Trophoblast cell (in vitro differentiated cells and primary cell): ENCODE results near the gene ADCY4.

Experiments used
- DNase-seq, 2 donors: peaks; one replicate each; pipeline ENCODE4 v3.0.0-alpha.2; 2016
- H2AFZ ChIP-seq: 2 replicates; pipeline ENCODE4 v1.6.1; 2013; ENCODE audit warnings: low read length, moderate library complexity, mild to moderate bottlenecking; ENCODE audit not compliant: insufficient read depth, poor library complexity
- H2AK5ac ChIP-seq: 2 replicates; pipeline ENCODE4 v1.6.1; 2013; ENCODE audit warnings: mild to moderate bottlenecking, low read length
- H2BK120ac ChIP-seq: 2 replicates; pipeline ENCODE4 v1.6.1; 2013; ENCODE audit warnings: low read length, mild to moderate bottlenecking, moderate library complexity; ENCODE audit not compliant: insufficient read depth, poor library complexity
- H2BK12ac ChIP-seq: 2 replicates; pipeline ENCODE4 v1.6.1; 2013; ENCODE audit warnings: mild to moderate bottlenecking, low read length, moderate library complexity
- H2BK5ac ChIP-seq: 2 replicates; pipeline ENCODE4 v1.6.1; 2013; ENCODE audit warnings: low read length, low read depth, moderate library complexity, mild to moderate bottlenecking; ENCODE audit not compliant: poor library complexity
- H3K14ac ChIP-seq: 2 replicates; pipeline ENCODE4 v1.6.1; 2013; ENCODE audit warnings: mild to moderate bottlenecking, low read length
- H3K18ac ChIP-seq: 2 replicates; pipeline ENCODE4 v1.6.1; 2013; ENCODE audit warnings: mild to moderate bottlenecking, low read length
- H3K23ac ChIP-seq: 2 replicates; pipeline ENCODE4 v1.6.1; 2013; ENCODE audit warnings: low read length
- H3K27ac ChIP-seq: 2 replicates; pipeline ENCODE4 v1.5.1; 2013; ENCODE audit warnings: low read depth, mild to moderate bottlenecking, inconsistent platforms, low read length, moderate library complexity
- H3K27me3 ChIP-seq: 2 replicates; pipeline ENCODE4 v1.6.1; 2013; ENCODE audit warnings: inconsistent platforms, mild to moderate bottlenecking, low read length, moderate library complexity; ENCODE audit not compliant: insufficient read depth
- H3K36me3 ChIP-seq, 2 experiments: 1 replicate in 1 of 2; 2 replicates in 1 of 2; pipeline ENCODE4 v1.6.1; 2013; ENCODE audit warnings: low read length in 2 of 2, mild to moderate bottlenecking in 2 of 2, moderate library complexity in 1 of 2; ENCODE audit not compliant: insufficient read depth in 2 of 2, control insufficient read depth in 1 of 2
- H3K4ac ChIP-seq: 2 replicates; pipeline ENCODE4 v1.6.1; 2013; ENCODE audit warnings: low read depth, mild to moderate bottlenecking, low read length, moderate library complexity
- H3K4me1 ChIP-seq, 2 experiments: 1 replicate in 1 of 2; 2 replicates in 1 of 2; pipeline ENCODE4 v1.6.1; 2013; ENCODE audit warnings: low read length in 2 of 2, mild to moderate bottlenecking in 2 of 2, moderate library complexity in 1 of 2; ENCODE audit not compliant: insufficient read depth in 2 of 2, control insufficient read depth in 1 of 2
- H3K4me2 ChIP-seq: 2 replicates; pipeline ENCODE4 v1.6.1; 2013; ENCODE audit warnings: inconsistent platforms, mild to moderate bottlenecking, low read length, moderate library complexity
- H3K4me3 ChIP-seq: 2 replicates; pipeline ENCODE4 v1.5.1; 2013; ENCODE audit warnings: mild to moderate bottlenecking, low read depth, low read length, inconsistent platforms
- H3K79me1 ChIP-seq: one replicate; pipeline ENCODE4 v1.6.1; 2013; ENCODE audit warnings: low read length
- H3K79me2 ChIP-seq: 2 replicates; pipeline ENCODE4 v1.6.1; 2013; ENCODE audit warnings: low read length, mild to moderate bottlenecking; ENCODE audit not compliant: control insufficient read depth, insufficient read depth, poor library complexity
- H3K9ac ChIP-seq: 2 replicates; pipeline ENCODE4 v1.6.1; 2013; ENCODE audit warnings: mild to moderate bottlenecking, low read length
- H3K9me3 ChIP-seq: 2 replicates; pipeline ENCODE4 v1.6.1; 2013; ENCODE audit warnings: low read depth, mild to moderate bottlenecking, control low read depth, inconsistent platforms, low read length; ENCODE audit not compliant: insufficient read depth
- H4K12ac ChIP-seq: 2 replicates; pipeline ENCODE4 v1.6.1; 2013; ENCODE audit warnings: low read depth, mild to moderate bottlenecking, low read length, moderate library complexity
- H4K8ac ChIP-seq: 2 replicates; pipeline ENCODE4 v1.6.1; 2013; ENCODE audit warnings: low read depth, mild to moderate bottlenecking, low read length, moderate library complexity
- H4K91ac ChIP-seq: one replicate; pipeline ENCODE4 v1.6.1; 2013; ENCODE audit warnings: low read depth, mild to moderate bottlenecking, low read length, moderate library complexity
- WGBS: extraction: QIAGEN DNeasy Blood & Tissue Kit; methylation state at CpG from one replicate; pipeline ENCODE4 v1.1.7; 2013; ENCODE audit warnings: missing lambda C conversion rate; ENCODE audit not compliant: insufficient read length, insufficient coverage; ENCODE audit errors: extremely low coverage; 5-methylcytosine and 5-hydroxymethylcytosine counted together

Gene ADCY4

GRCh38 chr14:24323341-24323740 lies 11.5 kb downstream of the ADCY4 start:
- DNase-seq: no peak
- H3K14ac ChIP-seq: no peak overlapping the region

GRCh38 chr14:24322672-24323071 lies 12.2 kb downstream of the ADCY4 start:
- H2BK120ac ChIP-seq: no peak overlapping the region
- H2AFZ ChIP-seq: no peak overlapping the region
- H3K18ac ChIP-seq: no peak overlapping the region
- no peaks in the 10 kb centered on the region for H3K27me3 ChIP-seq
- H3K4me2 ChIP-seq: no peak overlapping the region
- no peak overlapping the region for H2AK5ac ChIP-seq
- no peak overlapping the region for H3K4me3 ChIP-seq
- DNase-seq: no peak
- no peak overlapping the region for H4K12ac ChIP-seq
- H3K36me3 ChIP-seq: no peaks in the 10 kb centered on the region
- H3K79me2 ChIP-seq: no peaks in the 10 kb centered on the region
- H4K8ac ChIP-seq: no peak overlapping the region
- WGBS: no CpG with 5 or more reads among the region's 10 CpGs
- H3K27ac ChIP-seq: no peak overlapping the region
- H3K4ac ChIP-seq: no peak overlapping the region
- H3K79me1 ChIP-seq: peaks cover 2% of the 10 kb centered on the region
- no peak overlapping the region for H3K9ac ChIP-seq
- H2BK12ac ChIP-seq: no peak overlapping the region
- no peak overlapping the region for H3K23ac ChIP-seq
- no peak overlapping the region for H4K91ac ChIP-seq
- H3K14ac ChIP-seq: no peak overlapping the region
- H2BK5ac ChIP-seq: no peak overlapping the region
- H3K4me1 ChIP-seq: peaks cover 6 to 10% of the 10 kb centered on the region in 2 experiments
- H3K9me3 ChIP-seq: no peaks in the 10 kb centered on the region

More at GRCh38 chr14:24323341-24323740, 11.5 kb downstream of the ADCY4 start:
- Histone ChIP-seq H4K12ac (no peak overlapping the region), H3K36me3 (no peaks in the 10 kb centered on the region), H2BK12ac (no peak overlapping the region), H3K4me2 (no peak overlapping the region), H4K91ac (no peak overlapping the region), H3K27ac (no peak overlapping the region), H3K23ac (no peak overlapping the region), H3K79me2 (no peaks in the 10 kb centered on the region), H2BK120ac (no peak overlapping the region), H3K4ac (no peak overlapping the region), H3K4me3 (no peak overlapping the region), H3K18ac (no peak overlapping the region), H3K9me3 (no peaks in the 10 kb centered on the region), H2AK5ac (no peak overlapping the region), H4K8ac (no peak overlapping the region), H2AFZ (no peak overlapping the region), H3K79me1 (peaks cover 2% of the 10 kb centered on the region), H3K4me1 (peaks cover 6 to 10% of the 10 kb centered on the region in 2 experiments), H2BK5ac (no peak overlapping the region), H3K27me3 (no peaks in the 10 kb centered on the region), H3K9ac (no peak overlapping the region)
- no CpG with 5 or more reads among the region's 3 CpGs for WGBS

- no peak overlapping the region for H4K8ac ChIP-seq
Measured at GRCh38 chr14:24321212-24321975, 13.5 kb downstream of the ADCY4 start.

GRCh38 chr14:24317141-24317928 lies 17.5 kb downstream of the ADCY4 start:
- Histone ChIP-seq H3K4me1 (peaks cover 6 to 7% of the 10 kb centered on the region in 2 experiments), H3K36me3 (peaks cover 0 to 4% of the 10 kb centered on the region in 2 experiments), H2AK5ac (no peak overlapping the region), H4K91ac (no peak overlapping the region), H2AFZ (no peak overlapping the region), H3K27ac (no peak overlapping the region), H2BK120ac (no peak overlapping the region), H3K4ac (no peak overlapping the region), H3K4me2 (no peak overlapping the region), H3K79me1 (peaks cover 2% of the 10 kb centered on the region), H4K12ac (no peak overlapping the region), H3K4me3 (no peak overlapping the region), H3K14ac (no peak overlapping the region), H3K9me3 (no peaks in the 10 kb centered on the region), H2BK5ac (no peak overlapping the region), H3K23ac (no peak overlapping the region), H3K27me3 (no peaks in the 10 kb centered on the region), H2BK12ac (no peak overlapping the region), H3K18ac (no peak overlapping the region), H4K8ac (no peak overlapping the region), H3K79me2 (no peaks in the 10 kb centered on the region), H3K9ac (no peak overlapping the region)
- DNase-seq: no peak
- whole genome bisulfite sequencing: no CpG with 5 or more reads among the region's 3 CpGs

More at GRCh38 chr14:24321212-24321975, 13.5 kb downstream of the ADCY4 start:
- no peak overlapping the region for H3K23ac ChIP-seq
- WGBS: no CpG with 5 or more reads among the region's 14 CpGs
- no peak overlapping the region for H3K18ac ChIP-seq
- no peak overlapping the region for H2AFZ ChIP-seq
- no peak overlapping the region for H3K4me2 ChIP-seq
- H3K79me2 ChIP-seq: no peaks in the 10 kb centered on the region
- H3K27me3 ChIP-seq: no peaks in the 10 kb centered on the region
- H2BK120ac ChIP-seq: no peak overlapping the region
- no peak for DNase-seq
- no peak overlapping the region for H4K91ac ChIP-seq
- no peak overlapping the region for H2AK5ac ChIP-seq
- no peak overlapping the region for H4K12ac ChIP-seq
- no peak overlapping the region for H2BK5ac ChIP-seq
- H3K27ac ChIP-seq: no peak overlapping the region
- no peak overlapping the region for H3K4ac ChIP-seq
- H3K4me1 ChIP-seq: peaks cover 6 to 10% of the 10 kb centered on the region in 2 experiments
- H3K14ac ChIP-seq: no peak overlapping the region
- no peak overlapping the region for H2BK12ac ChIP-seq
- no peak overlapping the region for H3K4me3 ChIP-seq
- peaks cover 2% of the 10 kb centered on the region for H3K79me1 ChIP-seq
- H3K9ac ChIP-seq: no peak overlapping the region
- no peaks in the 10 kb centered on the region for H3K36me3 ChIP-seq
- no peaks in the 10 kb centered on the region for H3K9me3 ChIP-seq
